Gastroesophageal sphincter (tissue), 4 donors: ENCODE measurements around the gene SLC25A34. TPM values are rescaled to one million over a fixed set of nuclear protein-coding genes. Genes with fewer than 3 reads are reported as not detected.
A peak's percentile ranks its signal among the peaks of the same experiment; 100 is the strongest.

Experiments used
- ATAC-seq: fragments of 150-250 bp; one replicate; pipeline ENCODE4 v1.9.1; 2016; ENCODE audit warnings: mild to moderate bottlenecking, moderate library complexity
- H3K27ac ChIP-seq, 4 donors: fragments of 200-600 bp; sonication (generic) in 3 of 4; 1 replicate in 3 of 4; 2 replicates in 1 of 4; pipeline ENCODE4 v1.5.1; 2016 to 2019
- H3K27me3 ChIP-seq: fragments of 200-600 bp; sonication (generic); one replicate; pipeline ENCODE4 v1.5.1; 2019
- H3K36me3 ChIP-seq, 2 donors: fragments of 200-600 bp; sonication (generic); one replicate each; pipeline ENCODE4 v1.5.1; 2019; ENCODE audit warnings: control low read depth in 1 of 2
- H3K4me1 ChIP-seq, 3 donors: fragments of 200-600 bp; sonication (generic); 1 replicate in 2 of 3; 2 replicates in 1 of 3; pipeline ENCODE4 v1.5.1; 2016 to 2019; ENCODE audit warnings: control low read depth in 2 of 3
- H3K4me3 ChIP-seq, 2 donors: fragments of 200-600 bp; sonication (generic); one replicate each; pipeline ENCODE4 v1.5.1; 2019; ENCODE audit warnings: mild to moderate bottlenecking in 1 of 2, moderate library complexity in 1 of 2
- H3K9me3 ChIP-seq, 3 donors: fragments of 200-600 bp; sonication (generic); one replicate each; pipeline ENCODE4 v1.5.1; 2017 to 2019; ENCODE audit warnings: control low read depth in 2 of 3
- CTCF ChIP-seq, 4 experiments: fragments of 200-600 bp in 2 of 4; fragments of 450-650 bp in 2 of 4; sonication (generic) in 1 of 4; IDR thresholded peaks; one replicate each; pipeline ENCODE4 v1.5.1; 2017 to 2019; ENCODE audit warnings: antibody characterized with exemption in 4 of 4, mild to moderate bottlenecking in 2 of 4, moderate library complexity in 2 of 4
- EP300 ChIP-seq: sonication (generic); formaldehyde crosslinking; IDR thresholded peaks from one replicate; pipeline ENCODE4 v1.6.1; 2017; ENCODE audit warnings: antibody characterized with exemption, mild to moderate bottlenecking
- POLR2A ChIP-seq, 2 donors: fragments of 450-650 bp; IDR thresholded peaks; one replicate each; pipeline ENCODE4 v1.6.1; 2017; ENCODE audit warnings: antibody characterized with exemption in 2 of 2, mild to moderate bottlenecking in 2 of 2, moderate library complexity in 1 of 2
- POLR2AphosphoS5 ChIP-seq: sonication (generic); formaldehyde crosslinking; IDR thresholded peaks from one replicate; pipeline ENCODE4 v1.6.1; 2017; ENCODE audit warnings: antibody characterized with exemption
- WGBS, 2 donors: methylation state at CpG; one replicate each; pipeline ENCODE4 v1.1.5; 2018; ENCODE audit warnings: low coverage in 1 of 2; 5-methylcytosine and 5-hydroxymethylcytosine counted together
- total RNA-seq, 4 donors: library from RNA; depleted of rRNA; stranded (reverse); fragments of >200 nt; gene quantifications; one replicate each; pipeline ENCODE4 v1.1.0, GENCODE V29; 2016

The SLC25A34 gene
- total RNA-seq, 4 donors from 2014 or later = 0.10 to 2.0 (median 1.1) TPM

- TF ChIP-seq POLR2A (IDR thresholded peaks at IDR 0.05) = no peak
- TF ChIP-seq EP300 = no peak
- TF ChIP-seq CTCF (IDR thresholded peaks at IDR 0.05) = no peak
- TF ChIP-seq POLR2AphosphoS5 = no peak
- peaks cover 0 to 92% (median 34%) of the 10 kb centered on the region in 3 donors for H3K4me1 ChIP-seq
- no peak for ATAC-seq
- no peaks in the 10 kb centered on the region for H3K27me3 ChIP-seq
- peak overlapping the region in 2 of 4 donors; percentile 86 to 88 for H3K27ac ChIP-seq
- H3K4me3 ChIP-seq = no peak overlapping the region
- H3K36me3 ChIP-seq = peaks cover 0 to 10% of the 10 kb centered on the region in 2 donors
- no peaks in the 10 kb centered on the region for H3K9me3 ChIP-seq
- WGBS, 2 donors = 96 to 100% methylated on average over 2 to 7 of the region's 11 CpGs
Measured at GRCh38 chr1:15705184-15705566, 30.9 kb upstream of the SLC25A34 start.

GRCh38 chr1:15706751-15707150, 29.3 kb upstream of the SLC25A34 start:
- peaks cover 0 to 76% (median 28%) of the 10 kb centered on the region in 3 donors for H3K4me1 ChIP-seq
- peak overlapping the region in 2 of 4 donors; percentile 86 to 88 for H3K27ac ChIP-seq
- ATAC-seq = no peak

GRCh38 chr1:15707239-15707925, 28.7 kb upstream of the SLC25A34 start:
- Histone ChIP-seq H3K9me3 (no peaks in the 10 kb centered on the region), H3K4me3 (no peak overlapping the region), H3K27ac (peak overlapping the region in 1 of 4 donors; percentile 88), H3K27me3 (no peaks in the 10 kb centered on the region), H3K4me1 (peaks cover 0 to 70% (median 24%) of the 10 kb centered on the region in 3 donors), H3K36me3 (peaks cover 0 to 10% of the 10 kb centered on the region in 2 donors)
- WGBS, 2 donors = 57 to 69% methylated on average over 2 to 5 of the region's 8 CpGs
- no peak for ATAC-seq
- TF ChIP-seq POLR2A (IDR thresholded peaks at IDR 0.05) (no peak), CTCF (IDR thresholded peaks at IDR 0.05) (no peak), EP300 (no peak), POLR2AphosphoS5 (no peak)

More at GRCh38 chr1:15706751-15707150, 29.3 kb upstream of the SLC25A34 start:
- H3K36me3 ChIP-seq = peaks cover 0 to 10% of the 10 kb centered on the region in 2 donors
- no peaks in the 10 kb centered on the region for H3K9me3 ChIP-seq
- no peaks in the 10 kb centered on the region for H3K27me3 ChIP-seq
- no peak overlapping the region for H3K4me3 ChIP-seq
- TF ChIP-seq POLR2A (IDR thresholded peaks at IDR 0.05) (no peak), EP300 (no peak), CTCF (IDR thresholded peaks at IDR 0.05) (no peak), POLR2AphosphoS5 (no peak)
- WGBS, 2 donors = 81 to 93% methylated on average over 3 of the region's 7 CpGs

- no peak overlapping the region for H3K27ac ChIP-seq
- WGBS, 2 donors = 75 to 95% methylated on average over 8 to 15 of the region's 15 CpGs
- peaks cover 0 to 69% (median 17%) of the 10 kb centered on the region in 3 donors for H3K4me1 ChIP-seq
Measured at GRCh38 chr1:15708486-15709137, 27.4 kb upstream of the SLC25A34 start.

More at GRCh38 chr1:15708486-15709137, 27.4 kb upstream of the SLC25A34 start:
- ATAC-seq = no peak
- no peaks in the 10 kb centered on the region for H3K9me3 ChIP-seq
- peaks cover 0 to 10% of the 10 kb centered on the region in 2 donors for H3K36me3 ChIP-seq
- no peak overlapping the region for H3K4me3 ChIP-seq
- TF ChIP-seq POLR2AphosphoS5 = no peak
- no peak for TF ChIP-seq CTCF (IDR thresholded peaks at IDR 0.05)
- no peak for TF ChIP-seq EP300
- TF ChIP-seq POLR2A (IDR thresholded peaks at IDR 0.05) = no peak
- no peaks in the 10 kb centered on the region for H3K27me3 ChIP-seq
